SK-N-MC (cell line): ENCODE results near the gene PXN.
"Not testable (repeated sequence)": the region's sequence is repeated elsewhere in the genome, so short reads cannot be mapped to it uniquely, and the experiment has no call there.

Source experiments
- DNase-seq: peaks from one replicate; pipeline ENCODE4 v3.0.0-alpha.2; 2011; ENCODE audit warnings: low read depth, low spot score
- H3K27ac ChIP-seq: fragments of 200-600 bp; sonication (generic); 2 replicates; pipeline ENCODE4 v1.5.1; 2016; ENCODE audit warnings: mixed run types
- H3K36me3 ChIP-seq: fragments of 200-600 bp; sonication (generic); 2 replicates; pipeline ENCODE4 v1.6.1; 2017; ENCODE audit warnings: antibody characterized with exemption, low read length, mixed read lengths; ENCODE audit not compliant: insufficient read depth
- H3K4me3 ChIP-seq: fragments of 200-600 bp; sonication (generic); 2 replicates; pipeline ENCODE4 v1.5.1; 2016
- H3K9ac ChIP-seq: fragments of 200-600 bp; sonication (generic); 2 replicates; pipeline ENCODE4 v1.8.0; 2017; ENCODE audit warnings: mixed run types, mixed read lengths; ENCODE audit not compliant: insufficient read length
- H3K9me3 ChIP-seq: fragments of 200-600 bp; sonication (generic); 2 replicates; pipeline ENCODE4 v1.6.1; 2017; ENCODE audit warnings: low read depth, mild to moderate bottlenecking, antibody characterized with exemption, low read length, moderate library complexity, mixed read lengths
- EZH2 ChIP-seq: fragments of 200-600 bp; sonication (generic); IDR thresholded peaks from one replicate; pipeline ENCODE4 v1.6.1; 2017; ENCODE audit warnings: antibody characterized with exemption
- FOXP2 ChIP-seq: optimal IDR thresholded peaks from 2 replicates; pipeline ENCODE3; 2011; ENCODE audit warnings: mild to moderate bottlenecking, moderate library complexity; ENCODE audit not compliant: insufficient read depth; ENCODE audit errors: extremely low read length, control extremely low read depth
- POLR2AphosphoS5 ChIP-seq: IDR thresholded peaks from 2 replicates; pipeline ENCODE4 v1.6.1; 2012; ENCODE audit warnings: mild to moderate bottlenecking, low read depth, low read length, borderline replicate concordance

The PXN gene

DNA sequence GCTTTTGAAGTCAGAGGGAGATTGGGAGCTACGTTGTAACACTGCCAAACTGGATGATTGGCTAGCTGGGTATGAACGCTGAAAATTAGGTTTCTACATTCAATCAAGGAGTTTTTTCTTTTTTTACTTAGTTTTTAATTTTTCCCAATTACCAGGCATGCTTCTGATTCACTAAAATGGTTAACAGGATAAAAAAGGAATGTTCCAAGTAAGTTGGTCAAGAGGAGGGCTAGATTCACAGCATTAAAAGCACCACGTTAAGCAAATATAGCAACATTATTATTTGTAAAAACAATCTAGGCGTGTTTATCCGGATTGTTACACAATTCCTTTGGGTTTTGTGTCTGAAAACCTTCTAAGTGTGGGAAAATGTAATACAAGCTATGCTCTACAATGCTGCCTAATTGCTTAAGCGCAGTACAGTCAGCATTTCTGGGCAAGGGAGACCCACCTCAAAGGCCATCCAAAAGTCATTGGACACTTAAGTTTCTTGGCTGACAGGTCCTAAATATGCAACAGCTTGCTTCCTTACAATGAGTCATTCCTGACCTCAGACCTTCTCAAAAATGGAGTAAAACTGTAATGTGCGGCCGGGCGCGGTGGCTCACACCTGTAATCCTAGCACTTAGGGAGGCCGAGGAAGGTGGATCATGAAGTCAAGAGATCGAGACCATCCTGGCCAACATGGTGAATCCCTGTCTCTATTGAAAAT, 65.8 kb downstream of the PXN start:
- TF ChIP-seq FOXP2 = no peak
- no peak for TF ChIP-seq EZH2
- no peak for TF ChIP-seq POLR2AphosphoS5
- Histone ChIP-seq H3K36me3 (peaks cover 49% of the 10 kb centered on the region), H3K27ac (peak overlapping the region; percentile 96), H3K9ac (peak overlapping the region; percentile 97), H3K4me3 (peak overlapping the region; percentile 89), H3K9me3 (no peaks in the 10 kb centered on the region)
- DNase-seq = no peak

GRCh38 chr12:120199025-120199424, 66.5 kb downstream of the PXN start:
- peak overlapping the region; percentile 89 for H3K4me3 ChIP-seq
- H3K27ac ChIP-seq = peak overlapping the region; percentile 96
- H3K9me3 ChIP-seq = no peaks in the 10 kb centered on the region
- H3K36me3 ChIP-seq = peaks cover 49% of the 10 kb centered on the region
- no peak for DNase-seq
- TF ChIP-seq FOXP2 = no peak
- no peak for TF ChIP-seq EZH2
- no peak for TF ChIP-seq POLR2AphosphoS5
- peak overlapping the region; percentile 97 for H3K9ac ChIP-seq

GRCh38 chr12:120197542-120197887, 68.0 kb downstream of the PXN start:
- no peak for DNase-seq
- Histone ChIP-seq H3K4me3 (peak overlapping the region; percentile 21; the same call in 1 of the 2 replicates), H3K9me3 (no peaks in the 10 kb centered on the region), H3K27ac (peak overlapping the region; percentile 96), H3K9ac (peak overlapping the region; percentile 51), H3K36me3 (peaks cover 49% of the 10 kb centered on the region)
- TF ChIP-seq POLR2AphosphoS5 = no peak
- TF ChIP-seq FOXP2 = no peak
- TF ChIP-seq EZH2 = no peak

GRCh38 chr12:120196817-120197541, 68.6 kb downstream of the PXN start:
- H3K9ac ChIP-seq, DNase-seq, H3K9me3 ChIP-seq: not testable (repeated sequence)
- H3K4me3 ChIP-seq = peak overlapping the region; percentile 21; the same call in 1 of the 2 replicates
- H3K36me3 ChIP-seq = peaks cover 52% of the 10 kb centered on the region
- H3K27ac ChIP-seq = peak overlapping the region; percentile 96

GRCh38 chr12:120196363-120196762, 69.2 kb downstream of the PXN start:
- Histone ChIP-seq H3K9ac (no peak overlapping the region), H3K27ac (peak overlapping the region; percentile 96), H3K4me3 (no peak overlapping the region), H3K9me3 (no peaks in the 10 kb centered on the region), H3K36me3 (peaks cover 56% of the 10 kb centered on the region)
- TF ChIP-seq POLR2AphosphoS5 (no peak), EZH2 (no peak), FOXP2 (no peak)
- no peak for DNase-seq

DNA sequence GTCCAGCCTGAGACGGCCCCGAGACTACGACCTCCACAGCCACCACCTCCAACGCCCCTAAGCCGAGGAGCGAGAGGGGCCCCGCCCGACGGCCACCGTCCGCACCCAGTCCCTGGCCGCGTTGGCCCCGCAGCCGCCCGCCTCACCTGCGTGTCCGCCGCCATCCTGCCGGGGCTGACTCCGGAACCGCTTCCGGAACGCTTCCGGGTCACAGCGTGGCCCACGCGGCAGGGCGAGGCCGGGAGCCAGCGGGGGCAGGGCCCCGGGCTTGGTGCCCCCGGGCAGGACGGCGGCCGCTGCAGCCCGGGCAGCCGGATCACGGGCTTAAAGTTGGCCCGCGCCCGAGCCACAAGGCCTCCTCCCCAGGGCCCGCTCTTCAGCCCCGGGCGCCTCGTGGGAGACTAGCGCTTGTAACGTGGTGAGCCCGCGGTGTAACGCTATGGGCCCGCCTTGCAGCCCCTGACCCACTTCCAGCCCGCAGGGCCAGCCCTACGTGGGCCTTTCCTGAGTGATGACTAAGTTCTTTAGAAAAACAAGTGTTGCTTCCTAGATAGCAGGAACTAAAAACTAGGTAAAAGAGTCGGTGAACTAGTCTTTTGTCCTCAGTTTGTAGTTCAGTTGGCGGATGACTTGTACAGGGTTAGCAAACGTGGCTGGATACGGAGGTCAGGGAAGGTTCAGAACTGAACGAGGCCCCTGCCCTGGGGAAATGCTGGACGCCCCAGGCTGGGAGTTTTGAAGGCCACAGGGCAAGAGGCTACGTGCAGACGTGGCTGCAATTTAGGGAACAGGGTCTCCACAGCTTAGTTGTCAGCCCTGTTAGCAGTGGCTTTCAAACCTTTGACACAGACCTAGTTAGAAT, 70.8 kb downstream of the PXN start, which contains the start of gene GCN1:
TSS of gene GCN1 (minus strand) at position 182 of the 862 bp plus-strand sequence. CDS start at position 164, 18 bp downstream.
- Histone ChIP-seq H3K27ac (peak within 1 kb of the TSS; percentile 88), H3K9me3 (no peaks in the 10 kb centered on the region), H3K4me3 (peak within 1 kb of the TSS; percentile 96), H3K36me3 (peaks cover 60% of the 10 kb centered on the region), H3K9ac (peak within 1 kb of the TSS; percentile 90)
- no peak for DNase-seq
- TF ChIP-seq POLR2AphosphoS5 (peak; percentile 89), FOXP2 (no peak), EZH2 (no peak)

DNA sequence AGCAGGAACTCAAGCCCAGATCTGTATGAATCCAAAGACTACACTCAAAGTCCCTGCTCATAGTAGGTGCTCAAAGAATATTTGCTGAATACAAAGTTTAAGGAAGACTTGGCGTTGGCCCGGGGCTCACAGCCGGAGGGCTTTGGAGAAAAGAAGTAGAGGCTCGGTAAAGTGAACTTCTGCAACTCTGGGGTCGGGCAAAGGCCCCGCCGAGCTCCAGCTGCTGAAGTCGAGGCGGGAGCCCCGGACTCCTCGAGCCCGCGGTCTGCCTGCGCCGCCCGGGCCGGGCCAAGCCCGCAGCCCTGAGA, 71.3 kb downstream of the PXN start:
- H3K9me3 ChIP-seq = no peaks in the 10 kb centered on the region
- H3K27ac ChIP-seq = peak overlapping the region; percentile 88
- peaks cover 58% of the 10 kb centered on the region for H3K36me3 ChIP-seq
- no peak for DNase-seq
- peak overlapping the region; percentile 90 for H3K9ac ChIP-seq
- peak overlapping the region; percentile 96 for H3K4me3 ChIP-seq
- TF ChIP-seq POLR2AphosphoS5 (no peak), FOXP2 (no peak), EZH2 (no peak)

GRCh38 chr12:120193286-120193685, 72.2 kb downstream of the PXN start:
- peak overlapping the region; percentile 96 for H3K4me3 ChIP-seq
- H3K9me3 ChIP-seq, DNase-seq, H3K27ac ChIP-seq: not testable (repeated sequence)
- peaks cover 56% of the 10 kb centered on the region for H3K36me3 ChIP-seq
- peak overlapping the region; percentile 90 for H3K9ac ChIP-seq
